Adrenal gland (tissue), 5 donors: ENCODE measurements around the gene PBX3.

ENCODE experiments used
- POLR2A ChIP-seq, 2 donors: fragments of 450-650 bp; IDR thresholded peaks; one replicate each; pipeline ENCODE4 v1.6.1; 2017; ENCODE audit warnings: antibody characterized with exemption in 2 of 2, mild to moderate bottlenecking in 2 of 2, moderate library complexity in 1 of 2
- TF ChIP-seq, protein P1 (sequence below), 6 experiments: fragments of 450-650 bp in 4 of 6; fragments of 200-600 bp in 2 of 6; sonication (generic) in 1 of 6; IDR thresholded peaks; 1 replicate in 5 of 6; 2 replicates in 1 of 6; pipeline versions ENCODE4 v1.5.1 to v1.8.0; 2016 to 2021; ENCODE audit warnings: antibody characterized with exemption in 6 of 6, mild to moderate bottlenecking in 2 of 6, moderate library complexity in 1 of 6
- donor health status: DM: no; HTN: no; CAD: no.

DNA sequence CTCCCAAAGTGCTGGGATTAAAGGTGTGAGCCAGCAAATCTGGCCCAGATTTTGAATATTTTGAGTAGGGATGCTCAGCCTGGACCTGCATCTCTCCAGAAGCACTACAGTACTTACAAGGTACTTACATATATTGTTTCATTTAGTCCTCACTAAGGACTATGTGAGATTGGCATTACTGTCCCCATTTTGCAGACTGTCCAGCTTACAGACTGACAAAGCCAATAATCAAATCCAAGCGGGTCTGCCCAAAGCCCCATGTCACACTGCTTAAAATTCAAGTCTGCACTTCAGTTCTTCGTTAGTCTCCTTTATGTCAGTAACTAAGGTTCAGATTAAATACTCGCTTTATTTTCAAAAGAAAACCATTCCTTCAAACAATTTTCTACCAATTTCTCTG, 47.3 kb upstream of the PBX3 start:
- TF ChIP-seq, protein P1, sequence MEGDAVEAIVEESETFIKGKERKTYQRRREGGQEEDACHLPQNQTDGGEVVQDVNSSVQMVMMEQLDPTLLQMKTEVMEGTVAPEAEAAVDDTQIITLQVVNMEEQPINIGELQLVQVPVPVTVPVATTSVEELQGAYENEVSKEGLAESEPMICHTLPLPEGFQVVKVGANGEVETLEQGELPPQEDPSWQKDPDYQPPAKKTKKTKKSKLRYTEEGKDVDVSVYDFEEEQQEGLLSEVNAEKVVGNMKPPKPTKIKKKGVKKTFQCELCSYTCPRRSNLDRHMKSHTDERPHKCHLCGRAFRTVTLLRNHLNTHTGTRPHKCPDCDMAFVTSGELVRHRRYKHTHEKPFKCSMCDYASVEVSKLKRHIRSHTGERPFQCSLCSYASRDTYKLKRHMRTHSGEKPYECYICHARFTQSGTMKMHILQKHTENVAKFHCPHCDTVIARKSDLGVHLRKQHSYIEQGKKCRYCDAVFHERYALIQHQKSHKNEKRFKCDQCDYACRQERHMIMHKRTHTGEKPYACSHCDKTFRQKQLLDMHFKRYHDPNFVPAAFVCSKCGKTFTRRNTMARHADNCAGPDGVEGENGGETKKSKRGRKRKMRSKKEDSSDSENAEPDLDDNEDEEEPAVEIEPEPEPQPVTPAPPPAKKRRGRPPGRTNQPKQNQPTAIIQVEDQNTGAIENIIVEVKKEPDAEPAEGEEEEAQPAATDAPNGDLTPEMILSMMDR (IDR thresholded peaks at IDR 0.05), result no peak
- TF ChIP-seq POLR2A (IDR thresholded peaks at IDR 0.05), result no peak
